Measurements from ENCODE around the gene HOXA9.

HOXA9 gene

GRCh38 chr7:27141137-27141922, 24.0 kb downstream of the HOXA9 start:
- FAIRE-seq, result no peak

DNA sequence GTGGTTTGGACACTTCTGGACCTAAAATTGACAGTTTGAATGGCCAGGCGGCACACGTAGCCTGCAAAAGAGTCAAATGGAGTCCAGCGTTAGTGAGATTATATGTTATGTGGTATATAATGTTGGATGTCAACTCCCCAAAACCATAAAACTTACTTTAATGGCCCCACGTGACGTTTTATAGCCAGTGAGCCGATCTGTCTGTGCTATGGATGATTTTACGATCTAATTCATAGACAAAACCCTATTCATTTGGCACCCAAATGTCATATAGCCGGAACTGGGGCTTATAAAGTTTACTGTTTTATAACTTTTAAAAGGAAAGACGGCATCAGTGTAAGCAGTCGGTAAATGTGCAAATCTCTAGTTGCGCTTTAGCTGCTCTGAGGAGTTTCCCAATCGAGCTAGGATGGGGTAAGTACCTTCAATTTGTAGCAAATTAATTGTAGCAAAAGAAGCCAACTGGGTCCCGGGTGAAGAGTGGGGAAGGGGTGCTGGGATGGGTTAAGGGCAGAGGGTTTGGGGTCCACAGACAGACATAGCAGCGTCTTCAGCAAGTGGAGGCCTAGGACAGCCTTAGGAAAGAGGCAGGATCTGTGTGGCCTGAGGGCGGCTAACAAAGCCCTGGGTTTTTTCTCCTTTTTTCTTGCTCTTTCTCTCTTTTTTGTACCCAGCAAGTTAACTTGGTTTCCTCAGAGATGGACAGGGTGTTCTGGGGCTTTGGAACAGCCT, 25.0 kb downstream of the HOXA9 start:
- FAIRE-seq, result peak; percentile 66

GRCh38 chr7:27139334-27140125, 25.8 kb downstream of the HOXA9 start:
- no peak for FAIRE-seq

- no peak for FAIRE-seq
These were observed 26.4 kb downstream of the HOXA9 start for GRCh38 chr7:27138985-27139333.

- FAIRE-seq, result no peak
These were observed 26.9 kb downstream of the HOXA9 start for GRCh38 chr7:27138472-27138871.

GRCh38 chr7:27137640-27138315, 27.6 kb downstream of the HOXA9 start:
- FAIRE-seq, result no peak

DNA sequence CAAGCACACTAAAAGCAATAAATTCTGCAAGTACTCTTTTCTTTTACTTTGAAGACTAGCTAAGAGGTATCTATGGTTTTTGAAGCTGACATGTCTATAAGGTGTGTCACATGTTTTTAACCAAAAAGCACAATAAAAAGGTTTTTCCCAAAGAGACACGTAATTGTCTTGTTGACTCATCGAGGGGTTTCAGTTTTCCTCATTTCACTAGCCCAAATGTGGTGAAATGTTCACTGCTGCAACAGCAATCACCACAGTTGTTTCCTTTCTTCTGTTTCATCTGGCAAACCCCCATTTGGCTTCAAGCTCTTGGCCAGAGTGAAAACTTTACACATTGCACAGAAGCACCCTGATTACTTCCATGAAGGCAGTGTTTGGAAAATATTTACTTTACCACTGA, 30.9 kb downstream of the HOXA9 start:
- FAIRE-seq, result no peak

DNA sequence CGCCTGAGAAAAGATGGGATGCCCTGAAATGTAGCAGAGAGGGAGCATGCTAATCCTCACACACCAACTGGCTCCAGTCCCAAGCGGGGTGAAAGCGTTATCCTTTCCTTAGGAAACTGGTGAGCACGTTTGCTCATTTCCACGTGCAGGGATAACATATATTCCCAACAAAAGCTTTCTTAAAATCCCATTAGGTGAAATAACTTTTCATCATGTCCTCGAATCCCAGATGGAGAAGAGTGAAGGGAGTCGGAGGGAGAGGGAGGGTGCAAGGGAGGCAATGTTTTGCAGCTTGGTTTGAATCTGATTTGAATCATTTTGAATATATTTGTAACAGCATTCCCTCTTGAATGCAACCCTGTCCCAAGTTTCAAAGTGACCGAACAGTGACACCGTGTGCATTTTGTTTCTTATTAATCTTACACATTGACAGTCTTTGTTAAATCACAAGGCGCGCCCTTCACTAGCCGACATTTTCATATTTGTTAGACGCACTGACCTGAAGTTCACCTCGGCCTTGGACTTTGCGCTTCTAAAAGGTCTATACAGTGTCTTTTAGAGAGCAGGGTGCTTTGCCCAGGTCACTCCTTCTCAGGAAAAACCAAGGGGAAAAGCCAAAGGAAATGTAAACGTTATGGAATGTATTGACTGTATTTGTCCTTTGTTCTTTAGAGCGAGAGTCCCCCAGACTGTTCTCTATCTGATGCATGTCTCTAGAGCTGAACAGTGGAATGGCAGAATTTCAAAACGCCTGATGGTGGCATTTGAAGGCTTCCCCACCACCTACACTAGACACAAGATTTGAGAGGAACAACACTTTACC, 31.7 kb downstream of the HOXA9 start:
- FAIRE-seq, result no peak

DNA sequence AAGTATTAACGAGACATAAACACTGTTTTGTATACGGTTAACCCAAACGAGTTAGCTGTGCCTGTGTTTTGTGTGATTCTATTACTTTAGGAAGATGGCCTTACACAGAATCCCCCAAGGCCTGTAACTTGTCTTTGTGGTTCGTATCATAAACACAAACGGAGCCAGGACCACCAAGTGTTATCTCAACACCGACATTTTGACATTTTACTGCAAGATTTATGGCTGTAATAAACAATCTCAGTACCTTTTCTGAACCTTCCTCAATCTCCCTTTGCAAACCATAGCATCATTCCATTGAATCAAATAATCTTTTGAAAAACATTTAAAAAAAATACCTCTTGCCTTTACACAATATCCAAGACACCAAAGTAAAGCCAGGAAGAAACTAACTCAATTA, 32.4 kb downstream of the HOXA9 start:
- FAIRE-seq, result no peak

GRCh38 chr7:27132214-27132613, 33.1 kb downstream of the HOXA9 start:
- no peak for FAIRE-seq

DNA sequence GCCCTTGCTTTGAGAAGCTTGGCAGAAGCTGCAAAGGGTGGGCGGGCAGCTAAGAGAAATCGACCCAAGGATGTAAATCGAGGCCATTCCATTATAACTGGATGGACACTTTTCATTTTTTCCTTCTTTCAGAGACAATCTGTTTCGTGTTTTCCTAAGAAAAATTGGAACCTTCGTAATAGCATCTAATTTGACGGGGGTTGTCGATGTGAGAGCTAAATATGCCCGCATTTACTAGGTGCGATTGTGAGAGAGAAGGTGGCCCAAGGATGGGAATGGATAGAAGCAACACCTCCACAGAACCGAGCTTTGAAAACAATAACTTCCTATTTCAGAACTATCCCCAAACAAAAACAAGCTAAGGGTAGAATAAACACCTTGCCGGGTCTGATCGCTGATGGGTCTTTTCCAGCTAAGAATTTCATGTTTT, 33.9 kb downstream of the HOXA9 start:
- FAIRE-seq, result no peak

DNA sequence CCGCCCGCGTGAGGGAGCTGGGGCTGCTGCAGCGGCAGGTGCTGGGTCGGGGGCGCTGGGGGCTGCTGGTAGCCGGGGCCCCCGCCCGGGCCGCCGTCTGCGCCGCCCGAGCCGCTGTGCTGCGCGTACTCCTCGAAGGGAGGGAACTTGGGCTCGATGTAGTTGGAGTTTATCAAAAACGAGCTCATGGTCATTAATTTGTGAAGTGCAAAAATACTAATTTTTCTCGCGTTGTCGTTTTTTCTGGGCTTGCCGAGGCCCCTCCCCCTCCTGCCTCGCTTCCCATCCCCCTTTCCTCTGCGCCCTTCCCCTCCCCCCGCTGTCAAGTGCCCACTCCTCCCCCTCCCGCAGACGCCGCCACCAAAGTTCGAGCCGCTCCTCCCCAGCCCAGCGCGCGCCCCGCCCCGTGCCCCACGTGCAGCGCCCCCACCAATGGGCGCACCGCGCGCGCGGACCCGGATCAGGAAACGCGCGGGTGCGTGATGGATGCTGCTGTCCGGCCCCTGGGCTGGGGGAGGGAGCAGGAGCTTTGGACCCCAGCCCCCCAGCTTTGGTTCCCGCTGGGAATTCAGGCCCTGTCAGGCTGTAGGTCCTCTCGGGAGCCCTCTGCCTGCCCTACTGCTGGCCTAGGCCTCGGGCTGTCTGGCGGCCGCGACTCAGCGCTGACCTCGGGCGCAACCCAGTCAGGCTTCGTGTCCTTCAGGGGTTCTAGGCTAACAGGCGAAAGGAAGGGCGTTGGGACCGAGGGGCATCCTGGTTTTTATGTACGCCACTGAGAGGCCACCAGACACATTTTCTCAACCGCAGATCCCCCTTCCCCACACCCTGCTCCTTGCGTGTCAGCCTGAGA, 34.6 kb downstream of the HOXA9 start, which contains the start of gene HOXA4:
Gene HOXA4, minus strand, starts transcription at position 218 of the 850 bp plus-strand sequence. Its CDS starts 24 bp downstream, at position 194.
- no peak for FAIRE-seq

DNA sequence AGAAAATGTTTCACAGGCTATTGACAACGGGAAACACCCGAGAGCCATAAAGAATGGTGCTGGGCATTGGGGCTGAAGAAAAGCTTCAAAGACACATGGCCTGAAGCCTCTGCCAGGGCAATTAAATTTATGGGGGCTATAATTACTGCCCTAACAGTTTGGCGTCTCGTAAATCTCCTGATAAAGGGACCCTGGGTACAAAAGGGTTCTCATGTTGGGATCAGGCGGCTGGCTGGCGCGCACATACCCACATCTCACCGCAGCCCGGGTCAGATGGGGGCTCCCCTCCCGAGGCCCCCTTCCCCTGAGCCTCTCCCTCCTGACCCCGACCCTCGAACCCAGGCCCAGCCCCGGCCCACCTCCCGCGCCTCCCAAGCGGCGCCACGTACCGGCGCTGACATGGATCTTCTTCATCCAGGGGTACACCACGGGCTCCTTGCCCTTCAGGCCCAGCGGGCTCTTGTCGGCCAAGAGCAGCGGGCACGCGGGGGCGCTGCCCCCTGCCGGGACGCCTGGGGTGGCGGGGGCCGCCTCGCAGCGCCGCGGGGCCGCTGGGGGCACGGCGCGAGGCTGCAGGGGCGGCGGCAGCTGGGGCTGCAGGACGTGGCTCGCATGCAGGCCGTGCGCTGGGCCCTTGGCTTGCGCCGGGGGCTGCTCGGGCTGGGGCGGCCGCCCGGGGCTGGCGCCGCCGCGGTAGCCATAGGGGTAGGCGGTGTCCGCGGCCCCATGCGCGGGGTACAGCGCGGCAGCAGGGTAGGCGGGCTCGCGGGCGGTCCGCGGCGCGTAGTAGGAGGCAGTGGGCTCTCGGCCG, 35.4 kb downstream of the HOXA9 start:
- no peak for FAIRE-seq

GRCh38 chr7:27128776-27129728, 36.3 kb downstream of the HOXA9 start:
- FAIRE-seq, result no peak

GRCh38 chr7:27128034-27128433, 37.3 kb downstream of the HOXA9 start:
- no peak for FAIRE-seq

- FAIRE-seq, result no peak
These were observed 38.6 kb downstream of the HOXA9 start for GRCh38 chr7:27126596-27127327.

- FAIRE-seq, result no peak
These were observed 39.3 kb downstream of the HOXA9 start for GRCh38 chr7:27125986-27126394.

Measured in colon (tissue), 2 donors.